Stimulated activated naive CD4-positive, alpha-beta T cell treated with Interleukin-2 at 50 U/mL for 16 hours (primary cell): ENCODE data around the gene TEX52.
"Not testable (repeated sequence)": the region's sequence is repeated elsewhere in the genome, so short reads cannot be mapped to it uniquely, and the experiment has no call there.

Source experiments
- DNase-seq: peaks from one replicate; lab custom pipeline; 2025; lab: John Stamatoyannopoulos, UW

The TEX52 gene

GRCh38 chr12:2864198-2864597 is 7.4 kb upstream of the TEX52 start:
- no peak for DNase-seq

- DNase-seq: not testable (repeated sequence)
These were observed 6.6 kb upstream of the TEX52 start for GRCh38 chr12:2863402-2863801.

- no peak for DNase-seq
These were observed 6.0 kb upstream of the TEX52 start for GRCh38 chr12:2862876-2863275.

- no peak for DNase-seq
These were observed 3.3 kb upstream of the TEX52 start for GRCh38 chr12:2860170-2860569.

- no peak for DNase-seq
These were observed 2.1 kb upstream of the TEX52 start for GRCh38 chr12:2858944-2859421.

GRCh38 chr12:2858334-2858733 is 1.5 kb upstream of the TEX52 start:
- DNase-seq: no peak

- DNase-seq: no peak
These were observed 737 bp upstream of the TEX52 start for GRCh38 chr12:2857576-2857975.

GRCh38 chr12:2856051-2856450 is 788 bp downstream of the TEX52 start:
- no peak for DNase-seq

GRCh38 chr12:2855546-2855945 is 1.3 kb downstream of the TEX52 start:
- no peak for DNase-seq

GRCh38 chr12:2854669-2855453 is 2.0 kb downstream of the TEX52 start:
- DNase-seq: no peak

GRCh38 chr12:2853626-2854025 is 3.2 kb downstream of the TEX52 start:
- DNase-seq: peak; percentile 27

- DNase-seq: no peak
These were observed 4.9 kb downstream of the TEX52 start for GRCh38 chr12:2851931-2852330.

- no peak for DNase-seq
These were observed 11.6 kb downstream of the TEX52 start for GRCh38 chr12:2845280-2845679.

- no peak for DNase-seq
These were observed 12.1 kb downstream of the TEX52 start for GRCh38 chr12:2844786-2845185.

- no peak for DNase-seq
These were observed 13.9 kb downstream of the TEX52 start for GRCh38 chr12:2842948-2843347.

GRCh38 chr12:2841056-2841650 is 15.7 kb downstream of the TEX52 start:
- no peak for DNase-seq

- DNase-seq: no peak
These were observed 20.3 kb downstream of the TEX52 start for GRCh38 chr12:2836574-2836973.

- no peak for DNase-seq
These were observed 21.0 kb downstream of the TEX52 start for GRCh38 chr12:2835691-2836403.

- no peak for DNase-seq
These were observed 22.0 kb downstream of the TEX52 start, which contains the start of gene NRIP2 for GRCh38 chr12:2834581-2835491. NRIP2 (minus strand) TSS chr12:2835035; CDS start chr12:2834983, 52 bp downstream.

GRCh38 chr12:2833810-2834209 is 23.0 kb downstream of the TEX52 start:
- no peak for DNase-seq

- DNase-seq: no peak
These were observed 23.5 kb downstream of the TEX52 start for GRCh38 chr12:2833327-2833726.
